HepG2 (cell line): ENCODE results near the gene DNAI4. TPM values are rescaled to one million over a fixed set of nuclear protein-coding genes. Genes with fewer than 3 reads are reported as not detected.
A peak's percentile ranks its signal among the peaks of the same experiment; 100 is the strongest.

Experiments
- BCL6 ChIP-seq: IDR thresholded peaks from 2 replicates; pipeline ENCODE4 v1.6.1; 2016; ENCODE audit warnings: missing genetic modification reagents, missing compliant biosample characterization
- EED ChIP-seq: sonication (generic); formaldehyde crosslinking; IDR thresholded peaks from 2 replicates; pipeline ENCODE4 v1.5.0; 2020; ENCODE audit warnings: mild to moderate bottlenecking, missing genetic modification reagents
- EP300 ChIP-seq, 3 experiments: sonication (generic) in 1 of 3; formaldehyde crosslinking in 1 of 3; IDR thresholded peaks; 2 replicates each; pipeline versions ENCODE4 v1.5.1 to v1.6.1; 2011 to 2020; ENCODE audit warnings: low read depth in 2 of 3, low read length in 2 of 3, borderline replicate concordance in 1 of 3, improper control_type of control experiment in 1 of 3, mild to moderate bottlenecking in 1 of 3, missing genetic modification reagents in 1 of 3, moderate library complexity in 1 of 3
- GATA4 ChIP-seq: sonication (generic); IDR thresholded peaks from 2 replicates; pipeline ENCODE4 v1.6.1; 2016; ENCODE audit warnings: antibody characterized with exemption, low read depth, borderline replicate concordance
- GATAD2A ChIP-seq: IDR thresholded peaks from 2 replicates; pipeline ENCODE4 v1.6.1; 2016
- HMG20A ChIP-seq: IDR thresholded peaks from 2 replicates; pipeline ENCODE4 v1.6.1; 2016; ENCODE audit warnings: borderline replicate concordance
- LCORL ChIP-seq, 2 experiments: fragments of 450-650 bp in 1 of 2; sonication (generic) in 1 of 2; formaldehyde crosslinking in 1 of 2; IDR thresholded peaks; 2 replicates each; pipeline versions ENCODE4 v1.5.0 to v1.6.1; 2017 to 2020; ENCODE audit warnings: antibody characterized with exemption in 1 of 2, missing genetic modification reagents in 1 of 2
- NFATC3 ChIP-seq: sonication (generic); formaldehyde crosslinking; IDR thresholded peaks from 2 replicates; pipeline ENCODE4 v1.5.1; 2020; ENCODE audit warnings: mild to moderate bottlenecking, missing genetic modification reagents
- NR1H2 ChIP-seq: sonication (generic); formaldehyde crosslinking; IDR thresholded peaks from 2 replicates; pipeline ENCODE4 v1.8.1; 2022; ENCODE audit warnings: low read depth, missing genetic modification reagents, borderline replicate concordance
- NR2F2 ChIP-seq: IDR thresholded peaks from 2 replicates; pipeline ENCODE4 v1.6.1; 2012; ENCODE audit warnings: low read depth, inconsistent platforms, borderline replicate concordance
- NR2F6 ChIP-seq, 2 experiments: IDR thresholded peaks; 2 replicates each; pipeline ENCODE4 v1.6.1; 2016; ENCODE audit warnings: antibody characterized with exemption in 1 of 2, mild to moderate bottlenecking in 1 of 2
- RARG ChIP-seq: sonication (generic); formaldehyde crosslinking; IDR thresholded peaks from 2 replicates; pipeline ENCODE4 v1.4.0; 2020; ENCODE audit warnings: low read depth, mild to moderate bottlenecking, missing genetic modification reagents
- RXRB ChIP-seq: IDR thresholded peaks from 2 replicates; pipeline ENCODE4 v1.6.1; 2016; ENCODE audit warnings: borderline replicate concordance, missing genetic modification reagents, missing compliant biosample characterization
- SNAI1 ChIP-seq: sonication (generic); formaldehyde crosslinking; IDR thresholded peaks from 2 replicates; pipeline ENCODE4 v1.5.0; 2020; ENCODE audit warnings: mild to moderate bottlenecking, missing genetic modification reagents, borderline replicate concordance
- THAP9 ChIP-seq: sonication (generic); formaldehyde crosslinking; IDR thresholded peaks from 2 replicates; pipeline ENCODE4; 2020; ENCODE audit warnings: missing genetic modification reagents, mild to moderate bottlenecking, borderline replicate concordance
- ZFP36L1 ChIP-seq: sonication (generic); formaldehyde crosslinking; IDR thresholded peaks from 2 replicates; pipeline ENCODE4 v1.8.0; 2022; ENCODE audit warnings: mild to moderate bottlenecking, missing genetic modification reagents, moderate library complexity
- ZNF205 ChIP-seq: IDR thresholded peaks from 2 replicates; pipeline ENCODE4 v1.6.1; 2018; ENCODE audit warnings: missing biosample characterization, missing genetic modification reagents
- ZNF264 ChIP-seq: sonication (generic); formaldehyde crosslinking; IDR thresholded peaks from 2 replicates; pipeline ENCODE4 v1.4.0; 2020; ENCODE audit warnings: missing genetic modification reagents
- ZNF570 ChIP-seq: sonication (generic); formaldehyde crosslinking; IDR thresholded peaks from 2 replicates; pipeline ENCODE4 v1.4.0; 2020; ENCODE audit warnings: mild to moderate bottlenecking, missing genetic modification reagents, borderline replicate concordance
- ZNF589 ChIP-seq: sonication (generic); formaldehyde crosslinking; conservative IDR thresholded peaks from 2 replicates; pipeline ENCODE4 v1.8.0; 2022; ENCODE audit warnings: mild to moderate bottlenecking, moderate library complexity, missing genetic modification reagents
- ZNF660 ChIP-seq: sonication (generic); formaldehyde crosslinking; IDR thresholded peaks from 2 replicates; pipeline ENCODE4 v1.5.1; 2020; ENCODE audit warnings: mild to moderate bottlenecking, low read depth, missing genetic modification reagents, borderline replicate concordance
- ZNF761 ChIP-seq: sonication (generic); formaldehyde crosslinking; conservative IDR thresholded peaks from 2 replicates; pipeline ENCODE4 v1.4.0; 2020; ENCODE audit warnings: mild to moderate bottlenecking, missing genetic modification reagents
- polyA plus RNA-seq, 8 experiments: library from polyadenylated mRNA; depleted of rRNA in 3 of 8; stranded (reverse) in 7 of 8; unstranded in 1 of 8; fragments of >200 nt; fragmentation: Illumina TruSeq in 4 of 8; extraction: Trizol in 4 of 8; gene quantifications; 2 replicates each; pipeline versions ENCODE4 v1.2.1 to v1.2.3, GENCODE V29; 2011 to 2016; ENCODE audit warnings: low read depth in 4 of 8, missing spikeins in 1 of 8, mixed read lengths in 1 of 8; ENCODE audit not compliant: insufficient read depth in 1 of 8
- total RNA-seq, 5 experiments: library from RNA; depleted of rRNA; stranded (reverse); fragments of >200 nt; fragmentation: Illumina TruSeq; extraction: Trizol; gene quantifications; 2 replicates each; pipeline ENCODE4 v1.2.3, GENCODE V29; 2016; ENCODE audit warnings: low read depth in 1 of 5
- TF ChIP-seq, protein P1 (sequence below): sonication (generic); formaldehyde crosslinking; IDR thresholded peaks from 2 replicates; pipeline ENCODE4 v1.8.0; 2022; ENCODE audit warnings: mild to moderate bottlenecking, missing genetic modification reagents; ENCODE audit not compliant: insufficient replicate concordance
- TF ChIP-seq, protein P2 (sequence below): sonication (generic); formaldehyde crosslinking; IDR thresholded peaks from 2 replicates; pipeline ENCODE4 v1.4.0; 2020; ENCODE audit warnings: mild to moderate bottlenecking, low read depth, missing genetic modification reagents

The DNAI4 gene
- total and polyA plus RNA-seq, 2 of the 13 experiments (the other 11 are each of a cell fraction or from before 2014, with no cell fraction given) = 0.04 to 0.08 TPM

DNA sequence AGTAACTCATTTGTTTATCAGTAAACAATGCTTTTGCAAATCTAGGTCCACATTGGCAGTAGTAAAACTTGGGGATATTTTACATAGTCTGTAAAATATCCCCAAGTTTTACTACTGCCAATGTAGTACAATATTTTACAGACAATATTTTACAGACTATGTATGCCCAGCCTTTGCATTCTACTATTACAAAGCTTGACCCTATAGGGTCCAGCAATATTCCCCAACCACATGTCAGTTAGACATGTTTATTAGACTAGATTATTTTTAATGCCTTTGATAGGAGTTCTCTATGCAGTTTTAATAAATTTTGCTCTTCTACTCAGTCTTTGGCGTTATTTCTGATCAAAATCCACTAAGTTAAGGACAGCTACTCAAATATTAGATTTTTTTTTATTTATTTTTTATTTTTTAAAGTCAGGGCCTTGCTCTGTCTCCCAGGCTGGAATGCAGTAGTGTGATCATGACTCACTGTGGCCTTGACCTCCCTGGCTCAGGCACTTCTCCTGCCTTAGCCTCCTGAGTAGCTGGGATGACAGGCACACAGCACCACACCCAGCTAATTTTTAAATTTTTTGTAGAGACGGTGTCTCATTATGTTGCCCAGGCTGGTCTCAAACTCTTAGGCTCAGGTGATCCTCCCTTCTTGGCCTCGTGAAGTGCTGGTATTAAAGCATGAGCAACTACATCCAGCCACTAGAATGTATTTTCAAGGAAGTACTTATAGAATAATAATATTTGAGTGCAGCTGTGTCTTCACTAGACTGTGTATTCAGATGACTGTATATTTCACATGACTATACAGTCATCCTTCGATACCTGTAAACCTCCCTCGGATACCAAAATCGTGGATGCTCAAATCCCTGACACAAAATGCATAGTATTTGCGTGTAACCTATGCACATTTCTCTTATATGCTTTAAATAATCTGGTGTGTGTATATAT is 19.9 kb upstream of the DNAI4 start (continued):
- TF ChIP-seq, protein P1, sequence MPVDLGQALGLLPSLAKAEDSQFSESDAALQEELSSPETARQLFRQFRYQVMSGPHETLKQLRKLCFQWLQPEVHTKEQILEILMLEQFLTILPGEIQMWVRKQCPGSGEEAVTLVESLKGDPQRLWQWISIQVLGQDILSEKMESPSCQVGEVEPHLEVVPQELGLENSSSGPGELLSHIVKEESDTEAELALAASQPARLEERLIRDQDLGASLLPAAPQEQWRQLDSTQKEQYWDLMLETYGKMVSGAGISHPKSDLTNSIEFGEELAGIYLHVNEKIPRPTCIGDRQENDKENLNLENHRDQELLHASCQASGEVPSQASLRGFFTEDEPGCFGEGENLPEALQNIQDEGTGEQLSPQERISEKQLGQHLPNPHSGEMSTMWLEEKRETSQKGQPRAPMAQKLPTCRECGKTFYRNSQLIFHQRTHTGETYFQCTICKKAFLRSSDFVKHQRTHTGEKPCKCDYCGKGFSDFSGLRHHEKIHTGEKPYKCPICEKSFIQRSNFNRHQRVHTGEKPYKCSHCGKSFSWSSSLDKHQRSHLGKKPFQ = no peak
- TF ChIP-seq, protein P2, sequence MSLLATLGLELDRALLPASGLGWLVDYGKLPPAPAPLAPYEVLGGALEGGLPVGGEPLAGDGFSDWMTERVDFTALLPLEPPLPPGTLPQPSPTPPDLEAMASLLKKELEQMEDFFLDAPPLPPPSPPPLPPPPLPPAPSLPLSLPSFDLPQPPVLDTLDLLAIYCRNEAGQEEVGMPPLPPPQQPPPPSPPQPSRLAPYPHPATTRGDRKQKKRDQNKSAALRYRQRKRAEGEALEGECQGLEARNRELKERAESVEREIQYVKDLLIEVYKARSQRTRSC (CRISPR knock-in tag) = no peak
- peak; percentile 72 for TF ChIP-seq GATAD2A
- peak; percentile 51; the same call in 1 of the 2 replicates for TF ChIP-seq NR2F2
- TF ChIP-seq RXRB = peak; percentile 69
- no peak for TF ChIP-seq ZNF570 (CRISPR knock-in tag)
- no peak for TF ChIP-seq LCORL (IDR thresholded peaks at IDR 0.05)
- TF ChIP-seq LCORL (CRISPR knock-in tag; IDR thresholded peaks at IDR 0.05) = 0 out of 2 replicates have a peak, but pooled peaks have one; percentile 38
- no peak for TF ChIP-seq THAP9 (CRISPR knock-in tag)
- no peak for TF ChIP-seq ZNF589 (CRISPR knock-in tag)
- TF ChIP-seq NR1H2 = no peak
- TF ChIP-seq ZFP36L1 (CRISPR knock-in tag) = no peak
- peak; percentile 56; the same call in 1 of the 2 replicates for TF ChIP-seq HMG20A
- no peak for TF ChIP-seq EED (CRISPR knock-in tag)
- TF ChIP-seq ZNF264 = no peak
- TF ChIP-seq NFATC3 (CRISPR knock-in tag) = no peak
- no peak for TF ChIP-seq ZNF761 (CRISPR knock-in tag)
- peak in 1 of 2 experiments; percentile 31; a peak in 1 of 4 replicates for TF ChIP-seq EP300 (IDR thresholded peaks at IDR 0.05; ENCODE audit: low read depth in 2 of 2, low read length in 2 of 2)
- no peak for TF ChIP-seq EP300 (CRISPR knock-in tag; IDR thresholded peaks at IDR 0.05; ENCODE audit: borderline replicate concordance)
- no peak for TF ChIP-seq RARG (CRISPR knock-in tag)
- no peak for TF ChIP-seq ZNF205 (CRISPR knock-in tag)
- TF ChIP-seq SNAI1 = no peak
- TF ChIP-seq BCL6 (CRISPR knock-in tag) = no peak
- TF ChIP-seq ZNF660 (CRISPR knock-in tag) = no peak
- peak; percentile 91 for TF ChIP-seq NR2F6 (IDR thresholded peaks at IDR 0.05)
- TF ChIP-seq NR2F6 (CRISPR knock-in tag; IDR thresholded peaks at IDR 0.05) = peak; percentile 95
- TF ChIP-seq GATA4 = no peak
